B cell (primary cell): Measurements from ENCODE around the gene LOX. TPM values are rescaled to one million over a fixed set of nuclear protein-coding genes. Genes with fewer than 3 reads are reported as not detected.

Source experiments
- ATAC-seq: fragments of 200-7000 bp; cut with Tn5 transposase; one replicate; pipeline ENCODE4 v1.10.0; 2021; ENCODE audit warnings: low read depth, mild to moderate bottlenecking, moderate number of reproducible peaks, moderate library complexity
- CTCF ChIA-PET: fragments of 350-600 bp; sonication (Branson Sonifier 250); formaldehyde crosslinking; loops from one replicate; lab custom pipeline; 2021; ENCODE audit warnings: antibody characterized with exemption, inconsistent platforms; lab: Charles Lee
- POLR2A ChIA-PET: fragments of 350-600 bp; sonication (Branson Sonifier 250); formaldehyde crosslinking; loops from one replicate; lab custom pipeline; 2021; ENCODE audit warnings: antibody characterized with exemption; lab: Charles Lee
- DNase-seq: peaks from one replicate; pipeline ENCODE4 v3.0.0; 2013
- H2AFZ ChIP-seq: 2 replicates; pipeline ENCODE4 v1.6.1; 2012; ENCODE audit warnings: mild to moderate bottlenecking, low read depth, low read length; ENCODE audit not compliant: insufficient read depth, poor library complexity, severe bottlenecking
- H3K27ac ChIP-seq, 2 donors: 1 replicate in 1 of 2; 2 replicates in 1 of 2; pipeline ENCODE4 v1.5.1; 2012 to 2013; ENCODE audit warnings: low read length in 2 of 2, mild to moderate bottlenecking in 2 of 2, moderate library complexity in 1 of 2
- H3K27me3 ChIP-seq, 4 experiments: fragments of 200-600 bp in 1 of 4; sonication (generic) in 1 of 4; replicated peaks in 1 of 4; 1 replicate in 2 of 4; 2 replicates in 2 of 4; pipeline versions ENCODE4 v1.6.1 to v1.7.0; 2013 to 2016; ENCODE audit warnings: low read length in 3 of 4, mild to moderate bottlenecking in 2 of 4, mixed read lengths in 1 of 4, moderate library complexity in 1 of 4; ENCODE audit not compliant: insufficient read depth in 4 of 4, control insufficient read depth in 3 of 4; ENCODE audit errors: control extremely low read depth in 1 of 4
- H3K36me3 ChIP-seq, 2 experiments: replicated peaks in 1 of 2; 1 replicate in 1 of 2; 2 replicates in 1 of 2; pipeline versions ENCODE4 v1.6.1 to v1.7.1; 2013; ENCODE audit warnings: low read length in 1 of 2; ENCODE audit not compliant: insufficient read depth in 2 of 2, control insufficient read depth in 1 of 2; ENCODE audit errors: control extremely low read depth in 1 of 2, extremely low read depth in 1 of 2
- H3K4me1 ChIP-seq, 2 donors: fragments of 200-600 bp in 1 of 2; sonication (generic) in 1 of 2; 1 replicate in 1 of 2; 2 replicates in 1 of 2; pipeline versions ENCODE4 v1.5.1 to v1.6.1; 2013 to 2017; ENCODE audit warnings: low read length in 2 of 2; ENCODE audit not compliant: control insufficient read depth in 2 of 2, insufficient read depth in 2 of 2
- H3K4me2 ChIP-seq: replicated peaks from 2 replicates; pipeline ENCODE3; 2012; ENCODE audit warnings: mild to moderate bottlenecking, low read depth, low read length; ENCODE audit not compliant: poor library complexity, severe bottlenecking
- H3K4me3 ChIP-seq, 5 experiments: fragments of 200-600 bp in 1 of 5; sonication (generic) in 1 of 5; 1 replicate in 3 of 5; 2 replicates in 2 of 5; pipeline versions ENCODE4 v1.5.1 to v1.7.0; 2011 to 2016; ENCODE audit warnings: low read length in 4 of 5, mild to moderate bottlenecking in 4 of 5, low read depth in 2 of 5, control low read depth in 1 of 5, moderate library complexity in 1 of 5; ENCODE audit not compliant: insufficient read depth in 1 of 5; ENCODE audit errors: control extremely low read depth in 1 of 5, extremely low read depth in 1 of 5
- H3K79me2 ChIP-seq: fragments of 200-600 bp; sonication (generic); one replicate; pipeline ENCODE4 v1.6.0; 2016; ENCODE audit warnings: low read length; ENCODE audit not compliant: control insufficient read depth, insufficient read depth
- H3K9ac ChIP-seq: fragments of 200-600 bp; sonication (generic); 2 replicates; pipeline ENCODE4 v1.6.1; 2017; ENCODE audit warnings: mild to moderate bottlenecking, low read length, moderate library complexity
- H3K9me3 ChIP-seq, 3 donors: one replicate each; pipeline versions ENCODE4 v1.6.1 to v1.7.1; 2013; ENCODE audit warnings: low read length in 2 of 3; ENCODE audit not compliant: control insufficient read depth in 2 of 3, insufficient read depth in 1 of 3; ENCODE audit errors: control extremely low read depth in 1 of 3
- H4K20me1 ChIP-seq: 2 replicates; pipeline ENCODE4 v1.6.0; 2012; ENCODE audit warnings: mild to moderate bottlenecking, low read length; ENCODE audit not compliant: insufficient read depth, control insufficient read depth, poor library complexity, severe bottlenecking
- H3K27ac Mint-ChIP-seq: one replicate; pipeline ENCODE4 v1.8.0; 2021; ENCODE audit warnings: mixed read lengths
- H3K27me3 Mint-ChIP-seq: one replicate; pipeline ENCODE4 v1.8.0; 2021; ENCODE audit warnings: mixed read lengths
- H3K4me1 Mint-ChIP-seq: one replicate; pipeline ENCODE4 v1.8.0; 2021; ENCODE audit warnings: mixed read lengths
- H3K4me3 Mint-ChIP-seq: one replicate; pipeline ENCODE4 v1.8.0; 2021; ENCODE audit warnings: mixed read lengths
- H3K9me3 Mint-ChIP-seq: one replicate; pipeline ENCODE4 v1.8.0; 2022; ENCODE audit warnings: mixed read lengths; ENCODE audit not compliant: insufficient read depth
- CTCF ChIP-seq: fragments of 200-600 bp; IDR thresholded peaks from one replicate; pipeline ENCODE4 v1.8.0; 2022; ENCODE audit warnings: antibody characterized with exemption, mild to moderate bottlenecking
- EZH2 ChIP-seq: IDR thresholded peaks from 2 replicates; pipeline ENCODE4 v1.6.1; 2012; ENCODE audit warnings: borderline replicate concordance, low read depth, mild to moderate bottlenecking, moderate library complexity, low read length; ENCODE audit not compliant: insufficient read depth, poor library complexity, severe bottlenecking
- WGBS: methylation state at CpG from one replicate; pipeline ENCODE4 v1.1.5; 2013; ENCODE audit warnings: missing lambda C conversion rate; ENCODE audit not compliant: insufficient coverage; 5-methylcytosine and 5-hydroxymethylcytosine counted together
- intact Hi-C: fragments of 100-400 bp; cut with micrococcal nuclease; formaldehyde crosslinking; loops from one replicate; pipeline ENCODE4 v1.10.0; 2022
- polyA plus RNA-seq: library from polyadenylated mRNA; depleted of rRNA; stranded (reverse); fragments of >200 nt; gene quantifications from 2 replicates; pipeline ENCODE4 v1.2.3, GENCODE V29; 2012
- total RNA-seq, 2 donors: library from RNA; stranded (reverse); fragments of 120-200 nt in 1 of 2; gene quantifications; 1 replicate in 1 of 2; 2 replicates in 1 of 2; pipeline versions ENCODE4 v1.2.3 to v1.2.4, GENCODE V29; 2013 to 2022

The LOX gene
- total and polyA plus RNA-seq, 2 donors (not counting 1 experiment from before 2014, with no cell fraction given): not detected

GRCh38 chr5:122050959-122051358, 27.1 kb downstream of the LOX start:
- ChIA-PET CTCF (no interaction called here), POLR2A (no interaction called here)
- Histone ChIP-seq H4K20me1 (no peaks in the 10 kb centered on the region), H3K4me3 (no peak overlapping the region), H3K27ac (no peak overlapping the region), H3K79me2 (no peaks in the 10 kb centered on the region), H3K9me3 (no peaks in the 10 kb centered on the region), H3K9ac (no peak overlapping the region), H3K27me3 (no peaks in the 10 kb centered on the region), H3K4me1 (peaks cover 0 to 3% of the 10 kb centered on the region in 2 donors), H2AFZ (no peak overlapping the region), H3K4me2 (no peak overlapping the region), H3K36me3 (no peaks in the 10 kb centered on the region)
- no peak for DNase-seq
- no peaks in the 10 kb centered on the region for H3K9me3 Mint-ChIP-seq
- H3K4me1 Mint-ChIP-seq: no peaks in the 10 kb centered on the region
- no peak for ATAC-seq
- TF ChIP-seq EZH2: no peak
- no peak for TF ChIP-seq CTCF
- H3K27ac Mint-ChIP-seq: no peak overlapping the region
- intact Hi-C loops: no loop called here
- no peaks in the 10 kb centered on the region for H3K27me3 Mint-ChIP-seq
- H3K4me3 Mint-ChIP-seq: no peak overlapping the region

GRCh38 chr5:122040636-122041302, 37.3 kb downstream of the LOX start:
- no peak overlapping the region for H3K4me3 ChIP-seq
- H3K4me2 ChIP-seq: no peak overlapping the region
- no peaks in the 10 kb centered on the region for H3K36me3 ChIP-seq
- no peak for DNase-seq
- 86% methylated on average over 1 of the region's 3 CpGs for WGBS
- no peak overlapping the region for H3K27ac ChIP-seq
- no peak overlapping the region for H2AFZ ChIP-seq
- TF ChIP-seq CTCF: no peak
- no peak for TF ChIP-seq EZH2
- POLR2A ChIA-PET: no interaction called here
- no peaks in the 10 kb centered on the region for H3K79me2 ChIP-seq
- Mint-ChIP-seq H3K9me3 (peaks cover 8% of the 10 kb centered on the region), H3K27ac (no peak overlapping the region), H3K27me3 (no peaks in the 10 kb centered on the region), H3K4me3 (no peak overlapping the region), H3K4me1 (no peaks in the 10 kb centered on the region)
- intact Hi-C loops: no loop called here
- no peaks in the 10 kb centered on the region for H3K4me1 ChIP-seq
- no peak for ATAC-seq
- peaks cover 0 to 2% (median 0%) of the 10 kb centered on the region in 3 donors for H3K9me3 ChIP-seq
- H4K20me1 ChIP-seq: no peaks in the 10 kb centered on the region
- no peak overlapping the region for H3K9ac ChIP-seq
- CTCF ChIA-PET: no interaction called here
- no peaks in the 10 kb centered on the region for H3K27me3 ChIP-seq
